Daoy (cell line): ENCODE results near the gene GPHN. TPM values are rescaled to one million over a fixed set of nuclear protein-coding genes. Genes with fewer than 3 reads are reported as not detected.

ENCODE experiments used
- DNase-seq: peaks from one replicate; pipeline ENCODE4 v3.0.0-alpha.2; 2015; ENCODE audit warnings: low read depth
- total RNA-seq: library from RNA; depleted of rRNA; stranded (reverse); fragments of >200 nt; shearing (Covaris generic); gene quantifications from 2 replicates; pipeline ENCODE4 v1.2.3, GENCODE V29; 2014; rRNA removed

GPHN gene
- total RNA-seq: 13.4 and 21.9 TPM in 2 replicates

- DNase-seq: peak; percentile 100
These were observed at the start of gene GPHN for GRCh38 chr14:66507722-66508546. Gene GPHN, plus strand, starts transcription at chr14:66508147.

GRCh38 chr14:66459603-66460002 is 48.3 kb upstream of the GPHN start:
- DNase-seq: no peak

- DNase-seq: no peak
These were observed 43.7 kb upstream of the GPHN start for GRCh38 chr14:66464261-66464660.

GRCh38 chr14:66468778-66469367 is 39.1 kb upstream of the GPHN start:
- DNase-seq: no peak

- DNase-seq: no peak
These were observed 36.4 kb upstream of the GPHN start for GRCh38 chr14:66471584-66471983.

- no peak for DNase-seq
These were observed 35.7 kb upstream of the GPHN start for GRCh38 chr14:66472251-66472650.

GRCh38 chr14:66473223-66473622 is 34.7 kb upstream of the GPHN start:
- DNase-seq: no peak

- peak; percentile 37 for DNase-seq
These were observed 31.0 kb upstream of the GPHN start for GRCh38 chr14:66476964-66477363.

GRCh38 chr14:66477567-66477966 is 30.4 kb upstream of the GPHN start:
- DNase-seq: no peak

GRCh38 chr14:66482873-66483272 is 25.1 kb upstream of the GPHN start:
- no peak for DNase-seq

- no peak for DNase-seq
These were observed 24.6 kb upstream of the GPHN start for GRCh38 chr14:66483322-66483721.

- DNase-seq: no peak
These were observed 22.9 kb upstream of the GPHN start for GRCh38 chr14:66485029-66485428.

GRCh38 chr14:66485910-66486421 is 22.0 kb upstream of the GPHN start, which contains the start of gene CCDC196:
Gene CCDC196, plus strand, starts transcription at chr14:66486371. Its CDS starts 132 bp downstream, at chr14:66486503.
- DNase-seq: no peak

GRCh38 chr14:66487164-66487563 is 20.8 kb upstream of the GPHN start:
- no peak for DNase-seq

- no peak for DNase-seq
These were observed 17.5 kb upstream of the GPHN start for GRCh38 chr14:66490143-66491111.

- DNase-seq: no peak
These were observed 14.2 kb upstream of the GPHN start for GRCh38 chr14:66493750-66494149.

GRCh38 chr14:66495218-66496098 is 12.5 kb upstream of the GPHN start:
- peak; percentile 70 for DNase-seq

- no peak for DNase-seq
These were observed 11.6 kb upstream of the GPHN start for GRCh38 chr14:66496188-66496807.

- DNase-seq: no peak
These were observed 11.0 kb upstream of the GPHN start for GRCh38 chr14:66496911-66497310.

GRCh38 chr14:66498311-66498710 is 9.6 kb upstream of the GPHN start:
- no peak for DNase-seq
